ENCODE measurements around the gene GSX1.
A peak's percentile ranks its signal among the peaks of the same experiment; 100 is the strongest.
"Not testable (repeated sequence)": the region's sequence is repeated elsewhere in the genome, so short reads cannot be mapped to it uniquely, and the experiment has no call there.

Gene GSX1

DNA sequence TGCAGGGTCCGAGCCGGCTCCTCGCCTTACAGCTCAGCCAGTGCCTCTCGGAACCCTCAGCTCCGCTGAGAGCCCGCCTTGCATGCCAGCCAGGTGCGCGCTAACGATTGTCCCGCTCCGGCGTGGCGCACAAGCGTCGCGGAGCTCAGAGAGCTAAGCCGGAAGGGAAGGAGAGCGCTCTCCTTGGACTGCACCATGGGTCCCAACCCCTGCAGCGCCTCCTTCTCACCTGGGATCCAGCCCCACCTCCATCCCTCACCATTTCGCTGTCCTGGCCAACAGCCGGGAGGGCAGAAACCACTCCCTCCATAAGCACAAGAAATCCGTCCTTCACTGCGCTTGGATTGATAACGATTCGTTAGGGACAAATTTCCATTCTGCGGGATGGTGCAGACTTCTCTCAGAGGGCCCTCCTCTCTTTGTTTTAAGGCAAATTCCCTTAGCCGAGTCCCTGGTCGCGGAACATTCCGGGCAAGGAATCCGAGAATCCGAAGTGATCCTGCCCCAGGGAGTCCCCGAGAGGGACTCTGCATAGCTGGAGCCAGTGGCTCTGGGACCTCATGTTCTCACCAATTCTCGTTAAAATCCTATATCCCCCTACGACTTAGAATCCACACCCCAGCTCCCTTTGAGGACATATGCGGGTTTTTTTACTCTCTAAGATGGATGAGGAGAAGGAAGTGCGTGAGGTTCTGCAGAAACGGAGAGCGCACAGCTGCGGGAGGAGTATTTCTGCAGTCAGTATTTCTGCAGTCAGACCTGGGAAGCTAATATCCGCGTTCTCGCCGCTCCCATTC is 2.8 kb downstream of the GSX1 start:
- DNase-seq (ENCODE audit: low read depth), result no peak

DNA sequence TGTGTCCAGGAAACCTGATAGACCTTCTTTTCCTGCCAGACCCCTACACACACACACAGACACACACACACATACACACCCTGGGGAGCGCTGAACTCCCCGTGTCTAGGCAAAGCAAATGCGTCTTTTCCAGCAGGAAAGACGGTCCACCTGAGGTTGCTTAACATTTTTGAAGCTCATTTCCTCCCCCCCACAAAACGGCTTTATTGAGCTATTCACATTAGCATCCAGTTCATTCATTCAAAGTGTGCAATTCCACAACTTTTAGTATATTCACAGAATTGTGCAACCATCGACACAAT is 3.4 kb downstream of the GSX1 start:
- DNase-seq (ENCODE audit: low read depth), result no peak

DNA sequence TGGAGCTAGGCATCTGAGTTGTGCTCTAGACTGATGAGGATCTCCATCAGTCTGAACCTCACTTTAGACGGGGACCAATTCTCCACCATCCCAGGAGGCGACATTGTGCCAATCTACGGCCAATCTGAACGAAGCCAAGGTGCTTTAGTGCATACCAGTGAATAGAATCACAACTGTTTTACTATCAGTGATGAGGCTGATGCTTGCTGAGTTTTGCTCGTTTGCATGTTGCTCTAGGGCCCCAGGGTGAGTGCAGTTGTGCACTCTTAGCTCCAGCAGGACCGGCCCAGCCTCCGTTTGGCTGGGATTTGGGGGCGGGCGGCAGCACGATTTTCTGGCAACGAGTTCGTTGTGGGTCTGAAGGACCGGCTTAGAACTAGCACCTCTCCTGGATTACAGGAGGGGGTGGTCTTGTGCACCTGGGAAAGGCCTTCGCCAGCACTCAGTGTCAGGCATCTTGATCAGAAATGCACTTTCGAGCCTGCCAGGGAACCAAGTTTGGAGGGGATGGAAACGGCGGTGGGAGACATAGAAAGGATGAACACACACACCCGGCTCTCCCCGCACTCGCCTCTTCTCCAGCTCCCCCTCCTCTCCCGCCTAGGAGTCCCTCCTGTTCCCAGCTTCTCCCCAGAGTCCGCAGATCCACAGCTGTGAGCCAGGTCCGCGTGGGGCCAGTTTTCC is 4.4 kb downstream of the GSX1 start:
- no peak for DNase-seq (ENCODE audit: low read depth)

DNA sequence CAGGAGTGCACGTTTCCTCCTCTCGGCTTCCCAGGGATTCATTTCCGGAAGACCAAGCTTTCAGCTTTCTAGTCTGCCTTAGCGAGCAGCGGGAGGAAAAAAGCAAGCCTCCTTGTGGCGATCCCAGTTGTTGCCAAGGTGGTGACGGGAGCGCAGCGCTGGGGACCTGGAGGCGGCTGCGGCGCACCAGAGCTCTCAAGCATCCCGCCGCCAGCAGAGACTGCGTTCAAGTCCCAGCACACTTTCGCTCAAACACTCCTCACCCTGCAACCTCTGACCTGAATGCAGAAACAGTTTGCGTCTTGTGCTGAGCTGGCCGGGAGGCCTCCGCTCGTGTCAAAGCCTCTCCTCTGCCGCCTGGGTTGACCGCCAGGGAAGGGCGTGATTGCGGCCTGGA is 4.9 kb downstream of the GSX1 start:
- DNase-seq (ENCODE audit: low read depth), result no peak

DNA sequence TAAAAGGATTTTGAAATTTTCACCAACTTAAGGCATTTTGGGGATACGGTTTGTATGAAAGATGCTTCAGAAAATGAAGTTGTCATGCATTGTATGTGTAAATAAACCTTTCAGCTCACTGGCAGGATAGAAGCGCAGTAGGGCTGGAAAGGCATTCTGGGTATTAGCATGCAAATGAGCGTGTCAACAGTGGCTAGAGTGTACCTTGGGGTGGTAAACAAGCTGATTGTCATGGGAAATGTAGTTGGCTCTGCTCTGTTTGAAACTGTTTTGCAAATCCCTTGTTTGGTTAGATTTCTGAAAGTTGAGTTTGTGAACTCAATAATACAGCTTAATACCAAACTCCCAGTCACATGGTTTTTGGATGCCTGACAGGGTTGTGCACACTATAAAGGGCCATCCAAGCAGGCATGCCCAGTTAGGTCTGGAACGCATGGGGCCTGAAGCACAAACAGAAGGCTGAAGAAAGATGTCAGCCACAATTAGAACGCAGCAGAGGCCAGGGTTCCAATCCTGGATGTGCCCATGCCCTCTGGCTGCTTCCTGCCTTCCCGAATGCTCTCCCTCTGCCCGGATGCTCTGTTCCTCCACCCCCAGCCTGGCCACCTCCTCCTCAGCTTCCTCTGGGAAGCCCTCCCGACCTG is 14.6 kb downstream of the GSX1 start:
- no peak for DNase-seq (ENCODE audit: low read depth)

DNA sequence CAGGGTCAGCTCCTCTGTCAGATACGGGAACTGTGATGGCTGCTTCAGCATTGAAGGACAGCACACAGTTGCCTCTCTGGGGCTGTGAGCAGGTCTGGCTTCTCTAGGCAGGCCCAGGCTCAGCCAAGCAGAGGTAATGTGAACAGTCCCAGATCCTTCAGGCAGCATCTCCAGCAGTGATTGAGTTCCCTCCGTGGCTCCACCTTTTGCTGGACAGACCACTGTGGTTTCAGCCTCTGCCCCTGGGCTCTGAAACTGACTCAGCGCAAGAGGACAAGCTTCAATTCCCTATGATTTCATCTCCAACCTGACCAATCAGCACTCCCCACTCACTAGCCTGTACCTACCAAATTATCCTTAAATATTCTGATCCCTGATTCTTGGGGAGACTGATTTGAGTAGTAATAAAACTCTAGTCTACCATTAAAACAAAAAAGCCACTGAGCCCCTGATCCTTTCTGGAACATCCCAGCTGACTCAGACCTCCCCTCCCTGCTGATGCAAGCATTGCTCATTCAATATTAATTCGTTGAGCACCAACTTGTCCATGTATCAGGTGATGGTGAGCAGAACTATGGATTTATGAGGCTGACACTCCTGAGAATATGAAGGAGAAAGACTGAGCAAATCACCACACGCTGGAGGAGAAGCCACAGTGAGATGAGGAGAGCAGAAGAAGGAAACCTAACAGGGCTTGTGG is 16.7 kb downstream of the GSX1 start:
- no peak for DNase-seq (ENCODE audit: low read depth)

DNA sequence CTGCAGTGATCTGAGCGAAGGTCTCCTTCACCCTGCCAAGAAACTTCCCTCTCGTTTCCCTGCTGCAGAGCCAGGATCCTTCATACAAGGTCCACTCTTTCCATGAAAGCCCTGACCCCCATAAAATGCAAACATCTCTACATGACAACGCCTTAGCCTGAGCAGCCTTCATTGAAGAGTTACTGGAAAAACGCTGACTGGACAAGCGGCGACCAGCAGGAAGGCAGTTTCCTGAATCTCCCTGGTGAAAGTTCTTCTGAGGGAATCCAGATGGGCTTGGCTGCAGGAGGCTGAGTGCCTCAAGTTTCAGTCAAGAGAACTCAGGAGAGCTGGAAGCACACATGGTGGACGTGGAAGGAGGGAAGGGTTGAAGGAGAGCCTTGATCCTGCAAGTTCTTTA is 17.7 kb downstream of the GSX1 start:
- no peak for DNase-seq (ENCODE audit: low read depth)

DNA sequence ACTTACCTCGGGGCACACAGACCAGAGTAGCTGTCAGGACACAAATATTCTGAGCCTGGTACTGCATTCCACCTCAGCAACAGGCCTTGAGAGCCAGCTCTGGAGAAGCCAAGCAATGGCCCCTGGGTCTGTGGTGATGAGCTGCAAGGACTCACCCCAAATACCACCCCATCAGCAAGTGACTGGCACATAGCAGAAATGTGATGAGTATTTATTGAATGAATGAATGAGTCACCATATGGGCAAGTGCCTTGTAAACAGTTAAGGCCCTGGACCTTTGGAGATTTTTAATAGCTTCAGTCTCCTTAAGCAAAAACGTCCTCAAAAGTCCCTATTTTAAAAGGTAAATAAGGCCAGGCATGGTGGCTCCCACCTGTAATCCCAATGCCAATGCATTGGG is 18.2 kb downstream of the GSX1 start:
- no peak for DNase-seq (ENCODE audit: low read depth)

DNA sequence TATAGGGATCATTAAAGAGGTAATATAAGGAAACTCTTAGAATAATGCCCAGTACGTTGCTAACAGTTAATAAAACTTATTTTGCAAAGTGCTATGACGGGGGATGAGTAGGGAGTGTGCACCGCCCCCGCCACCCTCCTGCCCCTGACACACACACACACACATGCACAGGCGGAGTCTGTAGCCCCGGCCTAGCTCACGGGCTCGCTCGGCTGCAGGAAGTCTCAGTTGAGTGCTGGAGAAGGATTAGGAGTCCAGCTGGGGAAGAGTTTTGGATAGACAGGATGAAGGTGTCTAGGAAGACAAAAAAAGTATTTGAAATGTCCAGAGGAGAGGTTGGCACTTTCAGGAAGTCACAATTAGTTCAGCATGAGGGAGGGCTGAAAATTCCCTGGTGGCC is 21.5 kb downstream of the GSX1 start:
- DNase-seq (ENCODE audit: low read depth), result no peak

DNA sequence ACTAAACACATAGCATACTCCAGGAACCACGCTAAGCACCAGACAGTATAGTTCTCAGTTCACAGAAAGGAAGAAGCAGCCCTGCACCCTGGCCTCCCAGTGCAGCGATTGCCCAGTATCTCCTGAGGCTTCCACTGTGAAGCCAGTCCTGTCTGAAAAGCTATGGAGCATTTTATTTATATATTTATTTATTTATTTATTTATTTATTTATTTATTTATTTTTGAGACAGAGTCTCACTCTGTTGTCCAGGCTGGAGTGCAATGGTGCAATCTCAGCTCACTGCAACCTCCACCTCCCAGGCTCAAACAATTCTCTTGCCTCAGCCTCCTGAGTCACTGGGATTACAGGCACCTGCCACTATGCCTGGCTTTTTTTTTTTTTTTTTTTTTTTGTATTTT is 25.5 kb downstream of the GSX1 start:
- not testable (repeated sequence) for DNase-seq (ENCODE audit: low read depth)

DNA sequence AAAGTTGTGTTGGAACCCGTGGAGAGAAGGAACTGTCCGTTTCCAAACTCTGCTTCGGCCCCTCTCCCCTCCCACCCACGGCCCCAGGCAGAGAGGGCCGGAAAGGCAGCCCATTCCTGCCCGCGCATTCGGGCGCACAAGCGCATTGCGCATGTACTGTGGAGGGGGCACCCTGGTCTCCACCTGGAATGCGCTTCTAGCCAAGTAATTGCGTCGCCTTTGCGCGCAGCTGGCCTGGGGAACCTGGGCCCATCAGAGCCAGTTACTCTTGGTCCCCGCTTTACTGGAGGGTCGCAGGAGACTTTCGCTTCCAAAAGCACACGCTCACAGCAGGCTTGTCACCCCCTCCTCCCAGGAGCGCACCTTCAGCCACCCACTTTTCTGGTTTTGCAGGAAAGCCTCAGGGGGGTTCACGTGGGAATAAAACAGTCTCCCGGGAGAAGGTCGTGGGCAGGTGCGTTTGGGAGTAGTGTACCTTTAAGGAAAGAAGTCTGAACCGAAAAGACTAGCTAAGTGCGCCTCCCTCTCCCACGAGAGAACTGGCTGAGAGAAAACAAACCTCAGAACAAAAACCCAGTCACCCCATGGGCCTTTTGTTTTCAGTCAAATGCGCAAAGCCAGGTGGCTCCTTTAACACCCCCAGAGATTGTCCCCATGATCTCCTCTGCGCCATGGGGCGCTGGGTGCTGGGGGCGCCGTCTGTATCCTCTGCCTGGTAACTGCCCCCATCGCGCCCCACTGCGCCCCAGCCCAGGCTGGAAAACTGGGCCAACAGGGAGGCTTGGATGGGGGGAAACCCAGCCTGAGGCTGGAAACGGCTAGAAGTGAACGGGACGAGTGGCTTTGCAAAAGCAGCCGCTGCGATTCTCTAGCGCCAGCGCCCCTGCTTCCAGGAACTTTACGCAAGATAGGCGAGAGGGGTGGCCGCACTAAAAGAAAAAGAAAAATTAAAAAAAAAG is 28.5 kb downstream of the GSX1 start:
- DNase-seq (ENCODE audit: low read depth), result no peak

DNA sequence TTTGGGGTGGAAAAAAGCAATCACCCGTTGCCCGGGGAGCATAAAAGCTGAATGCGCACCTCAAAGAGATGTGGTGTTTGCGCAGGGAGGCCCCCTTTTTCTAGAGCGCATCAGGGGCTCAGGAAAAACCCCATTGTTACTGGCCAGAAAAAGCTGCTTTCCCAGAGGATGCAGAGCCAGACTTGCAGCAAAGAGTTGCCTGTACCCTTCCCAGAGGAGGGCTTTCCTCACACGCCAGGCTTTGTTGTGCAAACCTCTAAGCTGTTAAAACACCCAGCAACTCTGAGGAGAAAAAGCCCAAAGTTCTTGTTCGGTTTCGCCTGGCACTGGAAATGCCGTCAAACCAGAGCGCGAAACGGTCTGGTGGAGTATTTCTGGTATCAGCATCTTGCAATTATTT is 29.3 kb downstream of the GSX1 start:
- DNase-seq (ENCODE audit: low read depth), result no peak

DNA sequence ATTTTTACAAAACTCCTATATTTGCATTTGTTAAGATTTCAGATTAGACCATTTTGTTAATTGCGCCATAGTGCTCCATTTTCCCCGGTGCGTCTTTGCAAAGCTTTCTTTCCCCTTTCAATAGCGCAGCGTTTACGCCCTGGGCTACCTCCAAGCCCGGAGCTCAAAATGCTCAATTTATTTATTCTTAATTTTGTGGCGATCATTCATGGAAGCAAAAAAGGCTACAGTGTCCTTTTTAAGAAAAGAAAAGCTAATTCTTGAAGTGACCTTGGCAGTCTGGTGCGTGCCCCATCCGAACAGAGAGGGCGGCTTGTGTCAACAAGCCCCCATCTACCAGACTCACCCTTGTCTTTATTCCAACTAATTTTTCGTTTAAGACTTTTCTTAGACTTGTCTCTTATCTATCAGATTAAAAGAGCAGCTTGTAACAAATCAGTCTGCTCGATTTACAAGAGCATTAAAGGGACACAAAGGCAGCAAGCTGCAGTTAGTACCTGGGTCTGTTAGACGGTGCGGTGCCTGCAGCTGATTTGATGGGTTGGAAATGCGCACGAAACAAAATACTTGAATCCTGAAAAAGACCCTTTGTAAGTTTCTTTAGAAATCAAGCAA is 30.1 kb downstream of the GSX1 start:
- DNase-seq (ENCODE audit: low read depth), result no peak

DNA sequence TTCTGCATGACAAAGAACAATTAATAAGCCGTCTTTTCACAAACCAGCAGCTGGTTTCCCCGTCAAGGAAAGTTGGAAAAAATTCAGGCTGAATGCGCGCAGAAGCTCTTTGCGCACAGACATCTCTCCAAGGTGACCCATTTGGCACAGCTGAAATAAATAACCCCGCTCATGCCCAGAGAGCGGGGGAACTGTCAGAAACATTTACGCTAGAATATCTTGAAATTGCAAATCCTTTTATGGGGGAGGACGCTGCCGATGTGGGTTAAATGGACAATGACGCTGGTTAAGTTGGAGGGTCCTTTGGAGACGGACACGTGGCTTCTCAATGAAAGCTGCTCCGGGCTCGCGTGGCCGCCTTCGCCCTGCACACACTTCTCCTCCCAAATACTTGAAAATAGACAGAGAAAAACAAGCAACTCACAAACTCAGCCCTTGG is 30.6 kb downstream of the GSX1 start:
- DNase-seq (ENCODE audit: low read depth), result no peak

DNA sequence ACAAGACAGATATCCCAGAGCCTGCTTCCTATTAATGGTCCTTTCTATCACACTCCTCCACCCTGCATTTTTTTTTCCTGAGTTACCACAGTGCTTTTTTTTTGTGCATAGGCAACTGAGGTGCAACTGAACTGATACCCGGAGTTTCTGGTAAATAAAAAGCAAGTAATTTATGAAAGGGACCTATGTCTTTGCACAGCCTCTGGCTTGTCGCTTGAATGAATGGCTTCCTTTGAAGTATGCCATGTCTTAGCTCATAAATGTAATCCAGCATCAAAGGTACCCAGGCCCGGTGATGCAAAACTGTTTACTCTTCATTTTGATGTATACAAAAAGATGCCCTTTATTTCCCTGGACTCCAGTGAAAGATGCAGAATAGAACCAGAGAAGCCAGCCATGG is 31.8 kb downstream of the GSX1 start:
- DNase-seq (ENCODE audit: low read depth), result no peak

DNA sequence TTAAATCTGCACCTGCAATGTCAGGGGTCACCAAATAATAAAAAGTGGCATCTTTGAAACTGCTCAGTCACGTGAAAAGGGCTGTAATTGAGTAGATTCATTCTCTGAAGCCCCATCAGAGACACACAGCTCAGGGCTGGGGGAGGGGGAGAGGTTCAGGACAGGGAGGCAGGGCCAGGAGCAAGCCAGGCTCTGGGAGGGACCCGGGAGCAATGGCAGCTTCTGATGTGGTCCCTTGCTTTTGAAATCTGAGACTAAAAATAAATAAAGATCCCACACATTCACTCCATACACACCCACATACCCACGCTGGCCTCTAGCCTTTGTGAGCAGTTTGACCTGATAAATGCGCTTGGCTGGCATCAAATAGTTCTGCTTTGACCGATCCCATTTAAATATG is 32.8 kb downstream of the GSX1 start:
- DNase-seq (ENCODE audit: low read depth), result no peak

DNA sequence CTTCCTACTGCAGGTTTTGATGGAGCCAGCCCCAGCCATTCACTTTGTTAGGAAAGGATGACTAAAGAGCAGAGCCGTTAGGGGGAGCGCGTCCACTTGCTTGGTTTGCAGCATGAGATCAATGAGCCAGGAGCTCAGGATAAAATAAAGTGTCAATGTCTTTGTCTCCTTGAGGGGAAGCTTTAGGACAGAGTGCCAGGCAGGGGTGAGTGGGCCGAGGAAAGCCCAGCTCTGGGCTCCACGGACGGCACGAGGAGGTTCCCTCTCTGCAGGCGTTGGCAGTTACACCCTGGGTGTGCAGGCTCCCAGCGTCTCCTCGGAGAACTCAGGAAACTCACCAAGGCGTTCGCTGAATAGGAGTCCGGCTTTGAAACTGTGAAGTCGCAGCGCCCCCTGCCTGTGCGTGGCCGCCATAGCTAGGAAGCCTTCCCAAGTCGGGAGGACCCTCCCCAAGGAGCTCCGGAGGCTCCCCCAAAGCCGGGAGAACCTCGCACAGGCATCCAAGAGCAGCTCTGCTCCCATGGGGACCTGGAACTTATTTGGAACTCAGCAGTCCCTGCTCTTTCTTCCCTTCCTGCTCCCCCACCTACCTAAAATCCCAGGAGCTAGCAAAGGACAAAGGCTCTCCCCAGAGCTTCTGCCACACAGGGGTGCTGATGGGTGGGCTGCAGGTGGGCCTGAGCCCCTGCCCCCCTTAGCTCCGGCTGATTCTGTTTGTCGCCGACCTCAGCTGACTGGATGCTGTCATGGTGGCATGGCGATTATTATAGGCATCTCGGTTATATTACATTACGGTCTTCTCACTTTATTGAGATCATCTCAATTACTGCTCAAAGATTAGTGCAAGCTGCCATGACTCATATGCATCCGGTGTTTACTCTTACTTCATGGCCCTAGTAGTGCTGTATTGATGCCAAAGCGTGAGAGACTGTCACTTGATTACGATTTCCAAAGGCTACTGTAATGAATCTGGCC is 34.4 kb downstream of the GSX1 start:
- peak; percentile 67 for DNase-seq (ENCODE audit: low read depth)

DNA sequence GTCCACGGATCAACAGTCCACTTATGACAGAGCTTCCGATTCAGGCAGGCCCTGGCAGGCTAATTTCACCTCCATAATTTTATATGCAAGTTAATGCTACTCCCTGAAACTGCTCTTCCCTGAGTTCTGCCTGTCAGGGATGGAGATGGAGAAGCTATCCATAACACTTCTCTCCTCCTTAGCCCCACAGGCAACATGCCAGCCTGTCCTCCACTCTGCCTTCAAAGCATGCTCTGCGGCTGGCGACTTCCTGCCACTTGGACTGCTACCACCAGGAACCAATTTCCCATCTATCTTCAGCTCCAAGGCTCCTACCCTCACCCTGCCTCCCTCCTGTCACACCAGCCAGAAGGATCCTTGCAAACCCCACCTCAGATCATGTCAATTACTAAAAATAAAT is 35.4 kb downstream of the GSX1 start:
- no peak for DNase-seq (ENCODE audit: low read depth)

DNA sequence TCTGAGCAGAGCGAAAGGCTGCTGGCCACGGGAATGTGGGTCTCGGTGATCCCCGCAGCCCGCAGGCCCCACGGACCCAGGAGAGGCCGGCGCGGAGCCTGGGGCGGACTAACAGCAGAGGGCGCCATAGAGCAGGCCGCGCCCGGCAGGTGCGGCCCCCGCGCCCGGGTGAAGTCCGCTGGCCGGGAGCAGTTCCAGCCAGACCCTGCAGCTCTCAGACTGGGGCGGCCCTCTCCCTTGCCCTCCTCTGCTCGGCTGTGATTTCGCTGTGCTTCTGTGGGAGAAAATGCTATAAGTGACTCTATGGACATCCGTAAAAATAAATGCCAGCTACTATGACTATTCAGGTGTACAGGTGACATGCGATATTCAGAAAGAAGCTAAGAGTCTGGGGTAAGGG is 37.7 kb downstream of the GSX1 start:
- DNase-seq (ENCODE audit: low read depth), result no peak

DNA sequence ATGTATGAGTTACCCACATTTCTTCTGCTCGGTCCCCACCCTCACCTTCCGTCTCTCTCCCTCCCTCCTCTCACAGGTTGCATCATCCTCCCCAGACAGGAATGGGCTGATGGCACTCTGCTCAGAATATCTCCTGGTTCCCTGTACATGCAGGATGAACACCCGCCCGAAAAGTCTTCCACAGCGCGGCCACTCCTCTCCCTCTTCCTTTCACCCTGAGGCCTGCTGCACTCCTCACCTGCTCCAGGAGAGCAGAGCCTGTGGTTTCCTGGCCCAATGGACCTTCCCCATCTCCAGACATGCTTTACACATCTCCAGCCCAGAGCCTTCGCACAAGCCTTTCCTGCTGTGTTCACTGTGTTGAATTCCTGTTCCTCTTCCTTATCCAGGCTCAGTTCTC is 40.9 kb downstream of the GSX1 start:
- no peak for DNase-seq (ENCODE audit: low read depth)
